Activated naive CD8-positive, alpha-beta T cell (primary cell): ENCODE measurements around the gene TIPRL.
"Not testable (repeated sequence)": the region's sequence is repeated elsewhere in the genome, so short reads cannot be mapped to it uniquely, and the experiment has no call there.

Experiments
- H3K27ac Mint-ChIP-seq: one replicate; pipeline ENCODE4 v1.8.0; 2021; ENCODE audit warnings: mixed read lengths
- H3K27me3 Mint-ChIP-seq: one replicate; pipeline ENCODE4 v1.8.0; 2021; ENCODE audit warnings: mixed read lengths
- H3K36me3 Mint-ChIP-seq: one replicate; pipeline ENCODE4 v1.8.0; 2021; ENCODE audit warnings: mixed read lengths
- H3K4me1 Mint-ChIP-seq: one replicate; pipeline ENCODE4 v1.8.0; 2021; ENCODE audit warnings: low read depth, mixed read lengths
- H3K4me3 Mint-ChIP-seq: one replicate; pipeline ENCODE4 v1.8.0; 2021; ENCODE audit warnings: mild to moderate bottlenecking, mixed read lengths
- H3K9me3 Mint-ChIP-seq: one replicate; pipeline ENCODE4 v1.8.0; 2021; ENCODE audit warnings: low read depth, mixed read lengths

TIPRL gene

GRCh38 chr1:168146626-168147025, 32.1 kb upstream of the TIPRL start:
- Mint-ChIP-seq H3K36me3 (no peaks in the 10 kb centered on the region), H3K27ac (no peak overlapping the region), H3K9me3 (no peaks in the 10 kb centered on the region), H3K4me3 (no peak overlapping the region), H3K27me3 (no peaks in the 10 kb centered on the region), H3K4me1 (peaks cover 13% of the 10 kb centered on the region)

- no peak overlapping the region for H3K4me3 Mint-ChIP-seq
- no peaks in the 10 kb centered on the region for H3K36me3 Mint-ChIP-seq
- H3K4me1 Mint-ChIP-seq, result peaks cover 13% of the 10 kb centered on the region
- peaks cover under 1% of the 10 kb centered on the region for H3K27me3 Mint-ChIP-seq
- H3K9me3 Mint-ChIP-seq, result no peaks in the 10 kb centered on the region
- no peak overlapping the region for H3K27ac Mint-ChIP-seq
Measured at GRCh38 chr1:168148916-168149315, 29.8 kb upstream of the TIPRL start.

- Mint-ChIP-seq H3K4me3 (no peak overlapping the region), H3K27ac (no peak overlapping the region), H3K4me1 (peaks cover 10% of the 10 kb centered on the region), H3K9me3 (no peaks in the 10 kb centered on the region), H3K36me3 (no peaks in the 10 kb centered on the region), H3K27me3 (peaks cover 3% of the 10 kb centered on the region)
Measured at GRCh38 chr1:168150283-168150682, 28.5 kb upstream of the TIPRL start.

- H3K36me3 Mint-ChIP-seq, result no peaks in the 10 kb centered on the region
- no peaks in the 10 kb centered on the region for H3K9me3 Mint-ChIP-seq
- no peak overlapping the region for H3K4me3 Mint-ChIP-seq
- H3K4me1 Mint-ChIP-seq, result peaks cover 6% of the 10 kb centered on the region
- no peak overlapping the region for H3K27ac Mint-ChIP-seq
- peaks cover 3% of the 10 kb centered on the region for H3K27me3 Mint-ChIP-seq
Measured at GRCh38 chr1:168151935-168152334, 26.8 kb upstream of the TIPRL start.

- H3K4me3 Mint-ChIP-seq, H3K4me1 Mint-ChIP-seq, H3K36me3 Mint-ChIP-seq, H3K9me3 Mint-ChIP-seq, H3K27me3 Mint-ChIP-seq, H3K27ac Mint-ChIP-seq: not testable (repeated sequence)
Measured at GRCh38 chr1:168154707-168155106, 24.1 kb upstream of the TIPRL start.

- Mint-ChIP-seq H3K27me3 (peaks cover 3% of the 10 kb centered on the region), H3K4me1 (no peaks in the 10 kb centered on the region), H3K4me3 (no peak overlapping the region), H3K27ac (no peak overlapping the region), H3K36me3 (peaks cover 9% of the 10 kb centered on the region), H3K9me3 (peaks cover 20% of the 10 kb centered on the region)
Measured at GRCh38 chr1:168155910-168156309, 22.9 kb upstream of the TIPRL start.

GRCh38 chr1:168157638-168158037, 21.1 kb upstream of the TIPRL start:
- Mint-ChIP-seq H3K9me3 (peaks cover 20% of the 10 kb centered on the region), H3K4me3 (no peak overlapping the region), H3K27ac (no peak overlapping the region), H3K36me3 (peaks cover 9% of the 10 kb centered on the region), H3K4me1 (no peaks in the 10 kb centered on the region), H3K27me3 (peaks cover 3% of the 10 kb centered on the region)

- Mint-ChIP-seq H3K27me3 (peaks cover 4% of the 10 kb centered on the region), H3K9me3 (peaks cover 20% of the 10 kb centered on the region), H3K4me1 (no peaks in the 10 kb centered on the region), H3K4me3 (no peak overlapping the region), H3K36me3 (peaks cover 9% of the 10 kb centered on the region), H3K27ac (peak overlapping the region; percentile 51)
Measured at GRCh38 chr1:168159251-168159650, 19.5 kb upstream of the TIPRL start.

GRCh38 chr1:168159979-168160378, 18.8 kb upstream of the TIPRL start:
- Mint-ChIP-seq H3K4me1 (no peaks in the 10 kb centered on the region), H3K36me3 (peaks cover 9% of the 10 kb centered on the region), H3K27ac (no peak overlapping the region), H3K9me3 (peaks cover 20% of the 10 kb centered on the region), H3K27me3 (peaks cover 4% of the 10 kb centered on the region), H3K4me3 (no peak overlapping the region)

- Mint-ChIP-seq H3K27me3 (peaks cover 4% of the 10 kb centered on the region), H3K4me1 (no peaks in the 10 kb centered on the region), H3K9me3 (peaks cover 20% of the 10 kb centered on the region), H3K36me3 (peaks cover 13% of the 10 kb centered on the region), H3K27ac (no peak overlapping the region), H3K4me3 (no peak overlapping the region)
Measured at GRCh38 chr1:168161459-168161858, 17.3 kb upstream of the TIPRL start.

- H3K27me3 Mint-ChIP-seq, result peaks cover 4% of the 10 kb centered on the region
- no peak overlapping the region for H3K4me3 Mint-ChIP-seq
- H3K9me3 Mint-ChIP-seq, result peaks cover 14% of the 10 kb centered on the region
- H3K4me1 Mint-ChIP-seq, result no peaks in the 10 kb centered on the region
- H3K36me3 Mint-ChIP-seq, result peaks cover 5% of the 10 kb centered on the region
- no peak overlapping the region for H3K27ac Mint-ChIP-seq
Measured at GRCh38 chr1:168163670-168164069, 15.1 kb upstream of the TIPRL start.

GRCh38 chr1:168164771-168165170, 14.0 kb upstream of the TIPRL start:
- peaks cover 4% of the 10 kb centered on the region for H3K36me3 Mint-ChIP-seq
- H3K4me3 Mint-ChIP-seq, result no peak overlapping the region
- peaks cover 4% of the 10 kb centered on the region for H3K27me3 Mint-ChIP-seq
- no peak overlapping the region for H3K27ac Mint-ChIP-seq
- no peaks in the 10 kb centered on the region for H3K4me1 Mint-ChIP-seq
- peaks cover 12% of the 10 kb centered on the region for H3K9me3 Mint-ChIP-seq

GRCh38 chr1:168167806-168168205, 11.0 kb upstream of the TIPRL start:
- Mint-ChIP-seq H3K27me3 (peaks cover 4% of the 10 kb centered on the region), H3K36me3 (peaks cover 4% of the 10 kb centered on the region), H3K27ac (no peak overlapping the region), H3K4me3 (no peak overlapping the region), H3K4me1 (no peaks in the 10 kb centered on the region), H3K9me3 (no peaks in the 10 kb centered on the region)

GRCh38 chr1:168170564-168171508, 7.9 kb upstream of the TIPRL start:
- no peak overlapping the region for H3K27ac Mint-ChIP-seq
- peaks cover 7% of the 10 kb centered on the region for H3K27me3 Mint-ChIP-seq
- no peaks in the 10 kb centered on the region for H3K4me1 Mint-ChIP-seq
- H3K4me3 Mint-ChIP-seq, result no peak overlapping the region
- H3K9me3 Mint-ChIP-seq, result no peaks in the 10 kb centered on the region
- no peaks in the 10 kb centered on the region for H3K36me3 Mint-ChIP-seq

- Mint-ChIP-seq H3K27me3 (peaks cover 7% of the 10 kb centered on the region), H3K4me1 (no peaks in the 10 kb centered on the region), H3K36me3 (no peaks in the 10 kb centered on the region), H3K9me3 (no peaks in the 10 kb centered on the region), H3K4me3 (no peak overlapping the region), H3K27ac (no peak overlapping the region)
Measured at GRCh38 chr1:168172250-168172915, 6.4 kb upstream of the TIPRL start.
